A549 (cell line): ENCODE measurements around the gene LRRC2. TPM values are rescaled to one million over a fixed set of nuclear protein-coding genes. Genes with fewer than 3 reads are reported as not detected.

ENCODE experiments used
- ATAC-seq, 2 experiments: fragments of 200-7000 bp in 1 of 2; fragments of >200 bp in 1 of 2; cut with Nextera tagmentation in 1 of 2; cut with Tn5 transposase in 1 of 2; 3 replicates each; pipeline versions ENCODE4 v1.8.0 to v1.9.1; 2018 to 2020; ENCODE audit warnings: mild to moderate bottlenecking in 1 of 2, moderate library complexity in 1 of 2
- CTCF ChIA-PET: fragments of 300-600 bp; sonication (Branson Sonifier 250); formaldehyde crosslinking; extraction: SDS; loops from one replicate; lab custom pipeline; 2021; ENCODE audit warnings: antibody characterized with exemption, inconsistent platforms; lab: Yijun Ruan, JAX
- POLR2A ChIA-PET: fragments of 350-600 bp; formaldehyde crosslinking; extraction: SDS; loops from one replicate; lab custom pipeline; 2021; ENCODE audit warnings: antibody characterized with exemption, inconsistent platforms; lab: Yijun Ruan, JAX
- DNase-seq, 2 experiments: peaks; one replicate each; pipeline versions ENCODE4 v3.0.0 to v3.0.0-alpha.2; 2011 to 2016; ENCODE audit warnings: low read depth in 1 of 2, low spot score in 1 of 2
- FAIRE-seq: peaks from 2 replicates; lab custom pipeline; 2011; peaks lifted over from hg19 to GRCh38; lab: Jason Lieb, UNC
- H3K27ac ChIP-seq, 2 experiments: fragments of >200 bp; sonication (Bioruptor Twin); formaldehyde crosslinking; 3 replicates each; pipeline ENCODE4 v1.5.1; 2016 to 2017
- H3K4me1 ChIP-seq: fragments of >200 bp; sonication (Bioruptor Twin); formaldehyde crosslinking; 3 replicates; pipeline ENCODE4 v1.6.1; 2016
- H3K4me2 ChIP-seq: fragments of >200 bp; sonication (Bioruptor Twin); formaldehyde crosslinking; 3 replicates; pipeline ENCODE4 v1.6.1; 2016
- H3K4me3 ChIP-seq: fragments of >200 bp; sonication (Bioruptor Twin); formaldehyde crosslinking; 3 replicates; pipeline ENCODE4 v1.5.1; 2016
- H3K9me3 ChIP-seq: fragments of >200 bp; sonication (Bioruptor Twin); formaldehyde crosslinking; 3 replicates; pipeline ENCODE4 v1.6.1; 2016
- BHLHE40 ChIP-seq: IDR thresholded peaks from 2 replicates; pipeline ENCODE4 v1.6.1; 2012; ENCODE audit warnings: low read depth, low read length, inconsistent platforms
- CBX2 ChIP-seq: fragments of 200-600 bp; sonication (generic); IDR thresholded peaks from 2 replicates; pipeline ENCODE4 v1.6.1; 2016; ENCODE audit warnings: low read depth, mild to moderate bottlenecking, borderline replicate concordance
- CBX8 ChIP-seq: fragments of 200-600 bp; sonication (generic); IDR thresholded peaks from 2 replicates; pipeline ENCODE4 v1.6.1; 2016
- CHD2 ChIP-seq: fragments of 150-350 bp; IDR thresholded peaks from 2 replicates; pipeline ENCODE4 v1.6.1; 2014; ENCODE audit warnings: low read length; ENCODE audit not compliant: partially characterized antibody
- CTCF ChIP-seq: fragments of >200 bp; sonication (Bioruptor Twin); formaldehyde crosslinking; IDR thresholded peaks from 3 replicates; pipeline ENCODE4 v1.5.1; 2016
- EHMT2 ChIP-seq: fragments of 200-600 bp; sonication (generic); IDR thresholded peaks from 2 replicates; pipeline ENCODE4 v1.6.1; 2016; ENCODE audit warnings: antibody characterized with exemption, low read depth, mild to moderate bottlenecking, moderate library complexity
- ESRRA ChIP-seq: fragments of 150-350 bp; IDR thresholded peaks from 2 replicates; pipeline ENCODE4 v1.6.1; 2014; ENCODE audit warnings: mild to moderate bottlenecking, low read length, borderline replicate concordance
- FOSB ChIP-seq: fragments of 250-450 bp; sonication (Bioruptor Pico); IDR thresholded peaks from 2 replicates; pipeline ENCODE4 v1.5.0; 2020; ENCODE audit warnings: mild to moderate bottlenecking, moderate library complexity
- GATA3 ChIP-seq: IDR thresholded peaks from 2 replicates; pipeline ENCODE4 v1.6.1; 2012; ENCODE audit warnings: borderline replicate concordance
- HES2 ChIP-seq: fragments of >200 bp; sonication (Bioruptor Twin); formaldehyde crosslinking; IDR thresholded peaks from 2 replicates; pipeline ENCODE4 v1.6.1; 2016
- HOXA7 ChIP-seq: fragments of 250-450 bp; sonication (Bioruptor Pico); IDR thresholded peaks from 2 replicates; pipeline ENCODE4 v1.5.0; 2020; ENCODE audit warnings: mild to moderate bottlenecking, moderate library complexity
- HOXB5 ChIP-seq: fragments of 250-450 bp; sonication (Bioruptor Pico); IDR thresholded peaks from 2 replicates; pipeline ENCODE4 v1.5.0; 2020; ENCODE audit warnings: mild to moderate bottlenecking, moderate library complexity
- KDM1A ChIP-seq: fragments of 200-600 bp; sonication (generic); IDR thresholded peaks from 2 replicates; pipeline ENCODE4 v1.6.1; 2016; ENCODE audit warnings: low read depth, mild to moderate bottlenecking
- KDM5A ChIP-seq: fragments of 200-600 bp; sonication (generic); IDR thresholded peaks from 2 replicates; pipeline ENCODE4 v1.6.1; 2016; ENCODE audit warnings: antibody characterized with exemption, mild to moderate bottlenecking
- MAFK ChIP-seq: fragments of 450-650 bp; IDR thresholded peaks from 2 replicates; pipeline ENCODE4 v1.6.1; 2014; ENCODE audit not compliant: partially characterized antibody
- MAX ChIP-seq: IDR thresholded peaks from 2 replicates; pipeline ENCODE4 v1.6.1; 2012
- MYC ChIP-seq: IDR thresholded peaks from 2 replicates; pipeline ENCODE4 v1.6.1; 2012; ENCODE audit warnings: mild to moderate bottlenecking, inconsistent platforms, low read length, improper control_type of control experiment, borderline replicate concordance
- NFE2L2 ChIP-seq: fragments of 150-350 bp; conservative IDR thresholded peaks from 2 replicates; pipeline ENCODE4 v1.6.1; 2014; ENCODE audit warnings: low read length
- PHF8 ChIP-seq: fragments of 200-600 bp; sonication (generic); IDR thresholded peaks from 2 replicates; pipeline ENCODE4 v1.6.1; 2016; ENCODE audit warnings: low read depth, mild to moderate bottlenecking, antibody characterized with exemption, moderate library complexity, borderline replicate concordance
- RAD21 ChIP-seq, 2 experiments: fragments of >200 bp in 1 of 2; sonication (Bioruptor Twin) in 1 of 2; formaldehyde crosslinking in 1 of 2; IDR thresholded peaks in 1 of 2; conservative IDR thresholded peaks in 1 of 2; 2 replicates in 1 of 2; 3 replicates in 1 of 2; pipeline ENCODE4 v1.6.1; 2012 to 2018; ENCODE audit warnings: inconsistent platforms in 1 of 2
- RARB ChIP-seq: fragments of 250-450 bp; sonication (Bioruptor Pico); IDR thresholded peaks from 2 replicates; pipeline ENCODE4 v1.8.0; 2021; ENCODE audit warnings: mild to moderate bottlenecking, moderate library complexity
- RFX5 ChIP-seq: fragments of 450-650 bp; IDR thresholded peaks from 2 replicates; pipeline ENCODE4 v1.7.1; 2014; ENCODE audit warnings: antibody characterized with exemption, mild to moderate bottlenecking, moderate library complexity
- RNF2 ChIP-seq: fragments of 200-600 bp; sonication (generic); IDR thresholded peaks from 2 replicates; pipeline ENCODE4 v1.6.1; 2016; ENCODE audit warnings: low read depth, mild to moderate bottlenecking, antibody characterized with exemption, moderate library complexity, borderline replicate concordance
- SREBF2 ChIP-seq: fragments of 450-650 bp; IDR thresholded peaks from 2 replicates; pipeline ENCODE4 v1.6.1; 2014; ENCODE audit warnings: mild to moderate bottlenecking, moderate library complexity
- TFCP2L1 ChIP-seq: fragments of 250-450 bp; sonication (Bioruptor Pico); IDR thresholded peaks from 2 replicates; pipeline ENCODE4 v1.5.0; 2021; ENCODE audit warnings: mild to moderate bottlenecking
- ZNF302 ChIP-seq: fragments of 250-450 bp; sonication (Bioruptor Pico); IDR thresholded peaks from 2 replicates; pipeline ENCODE4 v1.9.0; 2021; ENCODE audit warnings: inconsistent platforms, mild to moderate bottlenecking, moderate library complexity
- ZSCAN20 ChIP-seq: fragments of 250-450 bp; sonication (Bioruptor Pico); IDR thresholded peaks from 2 replicates; pipeline ENCODE4 v1.8.0; 2022; ENCODE audit warnings: mild to moderate bottlenecking, moderate library complexity
- WGBS: methylation state at CpG from one replicate; pipeline ENCODE4 v1.1.6; 2017; ENCODE audit errors: missing lambda C conversion rate; 5-methylcytosine and 5-hydroxymethylcytosine counted together
- polyA plus RNA-seq, 4 experiments: library from polyadenylated mRNA; depleted of rRNA in 3 of 4; stranded (reverse); fragments of >200 nt; fragmentation: RNase III in 1 of 4; extraction: RNeasy Plus Mini Kit Qiagen cat#74134 plus additional on column Dnase treatment in 1 of 4; gene quantifications; 2 replicates in 3 of 4; 3 replicates in 1 of 4; pipeline ENCODE4 v1.2.3, GENCODE V29; 2011 to 2017
- TF ChIP-seq, protein P1 (sequence below): fragments of 450-650 bp; IDR thresholded peaks from 2 replicates; pipeline ENCODE4 v1.6.1; 2014; ENCODE audit warnings: antibody characterized with exemption
- TF ChIP-seq, protein P2 (sequence below): fragments of 200-600 bp; sonication (generic); IDR thresholded peaks from 2 replicates; pipeline ENCODE4 v1.6.1; 2016; ENCODE audit warnings: antibody characterized with exemption, mild to moderate bottlenecking, moderate library complexity

Gene LRRC2
- polyA plus RNA-seq, 2 of the 4 experiments (the other 2 are of a cell fraction): not detected

GRCh38 chr3:46561951-46562350, 4.2 kb downstream of the LRRC2 start (continued):
- no peak for TF ChIP-seq CTCF
- no peak for TF ChIP-seq GATA3
- no peak for TF ChIP-seq HOXB5 (CRISPR knock-in tag)
- no peak for TF ChIP-seq HES2
- no peak for TF ChIP-seq RNF2
- TF ChIP-seq ESRRA: no peak
- no peak for TF ChIP-seq CBX8
- TF ChIP-seq, protein P1, sequence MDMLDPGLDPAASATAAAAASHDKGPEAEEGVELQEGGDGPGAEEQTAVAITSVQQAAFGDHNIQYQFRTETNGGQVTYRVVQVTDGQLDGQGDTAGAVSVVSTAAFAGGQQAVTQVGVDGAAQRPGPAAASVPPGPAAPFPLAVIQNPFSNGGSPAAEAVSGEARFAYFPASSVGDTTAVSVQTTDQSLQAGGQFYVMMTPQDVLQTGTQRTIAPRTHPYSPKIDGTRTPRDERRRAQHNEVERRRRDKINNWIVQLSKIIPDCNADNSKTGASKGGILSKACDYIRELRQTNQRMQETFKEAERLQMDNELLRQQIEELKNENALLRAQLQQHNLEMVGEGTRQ: no peak
- TF ChIP-seq NFE2L2: no peak

GRCh38 chr3:46561511-46561910, 4.6 kb downstream of the LRRC2 start:
- no peaks in the 10 kb centered on the region for H3K9me3 ChIP-seq
- ChIA-PET CTCF (interaction anchor here (0.8 to 3.8 kb wide), 5 partner anchors 10 to 118 kb away, joined by 3 to 24 read pairs (median 3); no protein-coding TSS in a partner anchor), POLR2A (no interaction called here)
- TF ChIP-seq SREBF2: no peak
- no peak for TF ChIP-seq MAX
- no peak for TF ChIP-seq BHLHE40
- no peak for TF ChIP-seq RARB (CRISPR knock-in tag)
- no peak for TF ChIP-seq CHD2
- no peak for TF ChIP-seq ZSCAN20 (CRISPR knock-in tag)
- no peak for TF ChIP-seq HES2
- no peak for TF ChIP-seq FOSB (CRISPR knock-in tag)
- TF ChIP-seq KDM5A: no peak
- TF ChIP-seq MYC: no peak
- no peak for TF ChIP-seq ZNF302 (CRISPR knock-in tag)
- TF ChIP-seq NFE2L2: no peak
- TF ChIP-seq RFX5: no peak
- no peak for TF ChIP-seq MAFK
- no peak for DNase-seq
- H3K4me1 ChIP-seq: peaks cover 3% of the 10 kb centered on the region; the same call in 1 of the 3 replicates
- no peak overlapping the region for H3K27ac ChIP-seq
- FAIRE-seq: no peak
- WGBS: 45% methylated on average over 2 of the region's 2 CpGs
- no peak for ATAC-seq
- H3K4me3 ChIP-seq: no peak overlapping the region
- no peak overlapping the region for H3K4me2 ChIP-seq

GRCh38 chr3:46559091-46559704, 6.9 kb downstream of the LRRC2 start:
- peak overlapping the region; percentile 92 for H3K4me2 ChIP-seq
- peak overlapping the region; percentile 60; the same call in 2 of the 3 replicates for H3K4me3 ChIP-seq
- no peak for TF ChIP-seq MAFK
- TF ChIP-seq GATA3: no peak
- no peak for TF ChIP-seq RARB (CRISPR knock-in tag)
- no peak for TF ChIP-seq RAD21 (conservative IDR thresholded peaks at IDR 0.05 in 1 of 2, IDR thresholded peaks at IDR 0.05 in 1 of 2)
- TF ChIP-seq EHMT2: no peak
- TF ChIP-seq CBX2: no peak
- TF ChIP-seq HOXA7 (CRISPR knock-in tag): no peak
- TF ChIP-seq KDM1A: no peak
- TF ChIP-seq PHF8: no peak
- no peak for TF ChIP-seq MYC
- TF ChIP-seq NFE2L2: no peak
- TF ChIP-seq TFCP2L1 (CRISPR knock-in tag): no peak
- TF ChIP-seq, protein P2, sequence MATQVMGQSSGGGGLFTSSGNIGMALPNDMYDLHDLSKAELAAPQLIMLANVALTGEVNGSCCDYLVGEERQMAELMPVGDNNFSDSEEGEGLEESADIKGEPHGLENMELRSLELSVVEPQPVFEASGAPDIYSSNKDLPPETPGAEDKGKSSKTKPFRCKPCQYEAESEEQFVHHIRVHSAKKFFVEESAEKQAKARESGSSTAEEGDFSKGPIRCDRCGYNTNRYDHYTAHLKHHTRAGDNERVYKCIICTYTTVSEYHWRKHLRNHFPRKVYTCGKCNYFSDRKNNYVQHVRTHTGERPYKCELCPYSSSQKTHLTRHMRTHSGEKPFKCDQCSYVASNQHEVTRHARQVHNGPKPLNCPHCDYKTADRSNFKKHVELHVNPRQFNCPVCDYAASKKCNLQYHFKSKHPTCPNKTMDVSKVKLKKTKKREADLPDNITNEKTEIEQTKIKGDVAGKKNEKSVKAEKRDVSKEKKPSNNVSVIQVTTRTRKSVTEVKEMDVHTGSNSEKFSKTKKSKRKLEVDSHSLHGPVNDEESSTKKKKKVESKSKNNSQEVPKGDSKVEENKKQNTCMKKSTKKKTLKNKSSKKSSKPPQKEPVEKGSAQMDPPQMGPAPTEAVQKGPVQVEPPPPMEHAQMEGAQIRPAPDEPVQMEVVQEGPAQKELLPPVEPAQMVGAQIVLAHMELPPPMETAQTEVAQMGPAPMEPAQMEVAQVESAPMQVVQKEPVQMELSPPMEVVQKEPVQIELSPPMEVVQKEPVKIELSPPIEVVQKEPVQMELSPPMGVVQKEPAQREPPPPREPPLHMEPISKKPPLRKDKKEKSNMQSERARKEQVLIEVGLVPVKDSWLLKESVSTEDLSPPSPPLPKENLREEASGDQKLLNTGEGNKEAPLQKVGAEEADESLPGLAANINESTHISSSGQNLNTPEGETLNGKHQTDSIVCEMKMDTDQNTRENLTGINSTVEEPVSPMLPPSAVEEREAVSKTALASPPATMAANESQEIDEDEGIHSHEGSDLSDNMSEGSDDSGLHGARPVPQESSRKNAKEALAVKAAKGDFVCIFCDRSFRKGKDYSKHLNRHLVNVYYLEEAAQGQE: no peak

More at GRCh38 chr3:46559091-46559704, 6.9 kb downstream of the LRRC2 start:
- no peaks in the 10 kb centered on the region for H3K9me3 ChIP-seq
- ChIA-PET POLR2A (no interaction called here), CTCF (interaction anchor here (0.6 to 3.1 kb wide), 13 partner anchors 10 to 96 kb away, joined by 3 to 100 read pairs (median 7); partner anchors contain the start of gene RTP3)
- peaks cover 3% of the 10 kb centered on the region; the same call in 1 of the 3 replicates for H3K4me1 ChIP-seq
- no peak for ATAC-seq
- WGBS: 77% methylated on average over 4 of the region's 4 CpGs
- no peak for FAIRE-seq
- DNase-seq: no peak
- H3K27ac ChIP-seq: no peak overlapping the region
